NB4 (cell line): Measurements from ENCODE around the gene ZNF593OS.

Experiments used
- CTCF ChIP-seq: IDR thresholded peaks from one replicate; pipeline ENCODE4 v1.5.1; 2012; ENCODE audit warnings: low read depth, low read length
- POLR2A ChIP-seq: IDR thresholded peaks from 2 replicates; pipeline ENCODE4 v1.6.1; 2011; ENCODE audit warnings: mild to moderate bottlenecking; ENCODE audit not compliant: insufficient read length; ENCODE audit errors: extremely low read depth

- no peak for TF ChIP-seq CTCF
- no peak for TF ChIP-seq POLR2A
These were observed 10.9 kb downstream of the ZNF593OS start for GRCh38 chr1:26160527-26161414.
